ENCODE measurements around the gene MAJIN. TPM values are rescaled to one million over a fixed set of nuclear protein-coding genes. Genes with fewer than 3 reads are reported as not detected.

Gene MAJIN
- total RNA-seq, 1 donor from 2014 or later: not detected

DNA sequence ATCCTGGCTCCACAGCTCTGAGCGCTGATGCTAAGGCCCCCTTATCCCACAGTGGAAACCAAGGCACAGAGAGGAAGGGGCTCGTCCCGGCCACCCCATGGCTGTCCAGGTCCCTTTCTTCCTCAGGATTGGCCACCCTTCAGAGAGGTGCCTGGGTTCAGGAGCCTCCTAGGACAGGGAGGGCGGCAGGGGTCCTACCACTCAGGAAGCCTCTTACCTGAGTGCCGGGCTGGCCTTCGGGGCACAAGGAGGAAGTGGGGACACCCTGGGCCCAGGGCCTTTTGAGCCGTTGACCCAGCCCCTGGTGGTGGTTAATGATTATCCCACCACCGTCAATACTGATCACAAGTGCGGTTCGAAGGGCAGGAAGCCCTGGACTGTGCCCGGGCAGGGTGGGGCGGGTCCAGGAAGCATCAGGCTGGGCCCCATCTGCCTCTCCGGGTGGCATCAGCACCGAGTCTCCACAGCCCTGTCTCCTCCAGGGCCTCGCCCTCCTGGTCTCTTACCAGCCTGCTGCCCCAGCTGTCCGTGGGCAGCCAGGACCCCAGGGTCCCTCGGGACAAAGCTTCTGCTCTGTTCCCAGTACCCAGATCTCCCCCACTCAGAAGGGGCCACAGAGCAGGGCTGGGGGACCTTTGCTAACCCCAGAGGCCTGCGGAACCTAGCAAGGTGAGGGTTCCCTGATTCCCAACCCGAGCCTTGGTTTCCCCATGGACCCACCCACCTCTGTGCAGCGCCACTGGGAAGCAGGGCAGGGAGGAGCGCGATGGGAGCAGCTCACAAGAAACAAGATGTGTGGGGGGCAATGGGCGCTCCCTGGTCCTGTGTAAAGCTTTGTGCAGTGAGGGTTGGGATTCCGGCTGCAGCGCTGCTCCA lies 78.5 kb downstream of the MAJIN start:
- peak; percentile 88 for DNase-seq (ENCODE audit: low spot score)

DNA sequence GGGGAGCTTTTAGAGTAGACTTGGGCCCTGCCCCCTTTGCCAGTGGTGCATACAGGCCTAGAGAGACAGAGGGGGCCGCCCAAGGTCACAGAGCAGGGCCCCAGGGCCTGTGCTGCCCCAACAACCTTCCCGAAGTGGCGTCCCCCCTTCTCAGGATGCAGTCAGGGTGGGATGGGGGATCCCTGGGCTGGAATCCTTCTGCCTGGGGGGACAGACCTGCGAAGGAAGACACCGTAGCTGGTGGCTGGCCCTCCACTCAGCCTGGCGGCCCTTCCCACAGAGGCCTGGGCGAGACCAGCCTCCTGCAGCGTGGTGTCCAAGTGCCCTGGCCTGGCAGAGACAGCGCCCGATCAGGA lies 79.1 kb downstream of the MAJIN start:
- DNase-seq (ENCODE audit: low spot score): no peak

DNA sequence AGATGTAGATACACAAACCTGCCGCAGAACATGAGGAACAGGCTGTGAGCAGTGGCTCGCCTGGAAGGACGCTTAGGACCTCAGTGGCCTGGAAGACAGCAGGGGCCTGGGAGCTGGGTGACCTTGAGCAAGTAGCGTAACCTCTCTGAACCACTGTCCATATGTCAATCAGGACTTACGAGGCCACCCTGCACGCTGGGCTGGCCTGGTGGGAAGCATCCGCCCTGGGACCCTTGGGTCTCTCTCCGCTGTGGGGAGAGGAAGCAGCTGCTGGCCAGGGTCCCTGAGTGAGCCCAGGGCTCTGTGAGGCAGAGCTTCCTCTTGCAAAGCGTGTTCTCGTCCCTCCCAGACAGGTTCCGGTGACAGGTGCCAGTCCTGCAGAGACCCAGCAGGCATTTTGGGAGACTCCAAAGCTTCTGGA lies 79.5 kb downstream of the MAJIN start:
- no peak for DNase-seq (ENCODE audit: low spot score)

DNA sequence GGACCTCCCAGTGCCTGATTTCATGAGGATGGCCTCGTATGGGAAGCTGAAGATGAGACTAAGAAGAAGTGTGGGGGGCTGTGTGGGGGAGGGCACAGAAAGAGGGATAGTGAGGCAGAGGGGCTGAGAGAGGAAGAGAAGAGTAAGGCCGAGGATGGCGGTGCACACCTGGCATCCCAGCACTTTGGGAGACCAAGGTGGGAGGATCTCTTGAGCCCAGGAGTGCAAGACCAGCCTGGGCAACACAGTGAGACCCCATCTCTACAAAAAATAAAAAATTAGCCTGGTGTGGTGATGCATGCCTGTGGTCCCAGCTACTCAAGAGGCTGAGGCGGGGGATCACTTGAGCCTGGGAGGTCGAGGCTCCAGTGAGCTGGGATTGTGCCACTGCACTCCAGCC lies 80.0 kb downstream of the MAJIN start:
- DNase-seq (ENCODE audit: low spot score): no peak

DNA sequence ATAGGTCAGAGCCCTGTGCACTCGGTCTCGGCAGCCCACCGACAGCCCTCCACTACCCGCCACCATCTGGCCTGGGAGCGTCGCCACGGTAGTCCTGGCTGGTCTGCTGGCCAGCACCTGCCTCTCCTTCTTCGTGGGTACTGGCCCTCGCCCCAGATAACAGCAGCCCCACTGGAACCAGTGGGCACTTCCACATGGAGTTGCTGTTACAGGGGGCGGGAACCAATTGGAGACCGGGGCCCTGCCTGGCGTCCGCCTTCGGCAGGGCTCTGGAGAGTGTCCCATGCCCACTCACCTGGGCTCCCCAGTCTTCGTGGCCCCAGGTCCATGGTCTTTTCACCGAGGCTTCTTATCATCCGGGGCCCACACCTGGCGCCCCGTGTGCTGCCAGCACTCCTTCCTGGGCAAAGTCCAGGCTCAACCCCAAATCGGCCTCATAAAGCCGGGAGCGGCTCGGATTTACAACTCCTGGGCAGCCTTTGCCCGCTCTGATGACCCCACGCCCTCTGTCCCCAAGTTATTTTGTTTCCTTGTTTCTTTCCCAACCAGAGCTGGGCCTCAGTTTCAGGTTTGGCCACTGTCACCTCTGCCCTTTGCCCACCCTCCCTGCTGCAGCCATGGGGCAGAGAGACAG lies 80.6 kb downstream of the MAJIN start:
- DNase-seq (ENCODE audit: low spot score): no peak

DNA sequence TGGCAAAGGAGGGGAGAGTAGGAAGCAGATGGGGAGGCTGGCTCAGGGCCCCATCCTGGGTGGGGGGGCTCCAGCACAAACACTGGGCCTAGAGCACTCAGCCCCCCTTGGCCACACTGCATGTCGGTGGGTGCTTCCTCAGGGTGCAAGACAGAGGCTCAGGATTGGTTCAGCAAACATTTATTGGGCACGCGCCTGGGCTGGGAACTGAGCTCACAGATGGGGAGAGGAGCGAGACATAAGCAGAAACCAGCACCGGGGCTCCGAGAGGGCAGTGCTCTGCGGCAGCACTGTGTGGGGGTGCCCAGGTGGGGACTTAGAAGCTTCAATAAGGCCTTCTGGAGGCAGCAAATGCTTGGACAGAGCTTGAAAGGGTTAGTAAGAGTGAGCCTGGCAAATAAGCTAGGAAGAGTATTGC lies 81.4 kb downstream of the MAJIN start:
- DNase-seq (ENCODE audit: low spot score): no peak

DNA sequence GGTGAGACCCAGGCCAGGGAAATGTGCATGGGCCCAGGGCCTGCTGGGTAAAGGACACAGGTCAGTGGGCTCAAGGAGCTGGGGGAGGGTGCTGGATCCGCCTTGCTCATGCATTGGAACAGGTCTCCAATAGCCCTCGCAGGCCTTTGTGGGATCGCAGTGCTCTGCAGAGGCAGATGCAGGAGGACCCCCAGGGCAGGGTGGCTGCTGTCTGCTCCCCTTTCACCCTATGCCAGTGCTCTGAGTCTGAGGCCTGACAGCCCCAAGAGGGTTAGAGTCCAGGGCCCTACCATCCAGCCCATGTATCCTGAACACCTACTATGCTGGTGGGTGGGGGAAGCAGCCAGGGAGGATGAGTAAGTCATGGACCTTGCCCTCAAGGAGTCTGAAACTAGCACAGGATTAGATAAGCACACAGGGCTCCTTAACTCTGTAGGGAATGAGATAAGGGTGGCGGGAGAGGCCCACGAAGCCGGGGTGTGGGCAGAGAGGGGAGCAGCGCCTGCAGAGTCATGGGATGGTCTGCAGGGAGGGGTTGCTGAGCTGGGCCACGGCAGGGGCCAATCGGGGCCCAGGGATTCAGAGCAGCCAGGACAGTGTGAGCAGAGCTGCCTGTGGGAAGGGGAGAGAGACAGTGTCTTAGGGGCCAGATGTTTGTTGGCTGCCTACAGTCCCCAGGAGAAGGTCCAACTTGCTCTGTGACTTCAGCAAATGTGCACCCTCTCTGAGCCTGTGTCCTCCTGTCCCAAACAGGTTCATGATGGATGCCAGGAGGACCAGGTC lies 83.0 kb downstream of the MAJIN start:
- peak; percentile 77 for DNase-seq (ENCODE audit: low spot score)

DNA sequence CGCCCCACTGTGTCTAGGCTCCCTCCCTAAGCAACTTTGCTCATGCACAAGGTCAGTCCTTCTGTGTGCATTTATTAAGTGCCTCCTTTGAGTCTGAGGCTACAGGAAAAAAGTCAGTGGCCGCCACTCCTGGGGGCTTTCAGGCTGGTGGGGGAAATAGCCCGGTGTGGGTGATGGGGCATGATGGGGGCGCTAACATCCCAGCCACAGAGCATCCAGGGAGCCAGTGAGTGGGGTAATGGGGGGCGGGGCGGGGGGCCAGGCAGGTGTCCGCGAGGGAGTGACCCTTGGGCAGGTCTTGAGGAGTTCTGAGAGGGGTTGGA lies 83.5 kb downstream of the MAJIN start:
- DNase-seq (ENCODE audit: low spot score): no peak

Other genes with a start within 250 kb of the MAJIN start
- 8.1 TPM for gene NRXN2, start 248.9 kb downstream of the MAJIN start, total RNA-seq
- gene RASGRP2, start 228.0 kb downstream of the MAJIN start, total RNA-seq: 17.1 TPM
- 14.3 TPM for gene PYGM, start 212.1 kb downstream of the MAJIN start, total RNA-seq
- gene SF1, start 193.6 kb downstream of the MAJIN start, total RNA-seq: 263 TPM
- 23.1 TPM for gene MAP4K2, start 168.9 kb downstream of the MAJIN start, total RNA-seq
- 34.8 TPM for gene MEN1, start 161.6 kb downstream of the MAJIN start, total RNA-seq
- gene CDC42BPG, start 127.5 kb downstream of the MAJIN start, total RNA-seq: 37.1 TPM
- gene EHD1, start 93.5 kb downstream of the MAJIN start, total RNA-seq: 85.6 TPM
- 39.3 TPM for gene ATG2A, start 54.9 kb downstream of the MAJIN start, total RNA-seq
- gene PPP2R5B, start 47.4 kb downstream of the MAJIN start, total RNA-seq: 44.1 TPM
- 1.3 TPM for gene GPHA2, start 36.2 kb downstream of the MAJIN start, total RNA-seq
- 5.5 TPM for gene BATF2, start 24.9 kb upstream of the MAJIN start, total RNA-seq
- 103 TPM for gene ARL2, start 42.1 kb upstream of the MAJIN start, total RNA-seq
- gene SNX15, start 55.3 kb upstream of the MAJIN start, total RNA-seq: 39.4 TPM
- gene SAC3D1, start 69.1 kb upstream of the MAJIN start, total RNA-seq: 9.9 TPM
- 10.4 TPM for gene NAALADL1, start 86.4 kb upstream of the MAJIN start, total RNA-seq
- gene CDCA5, start 111.9 kb upstream of the MAJIN start, total RNA-seq: 2.1 TPM
- 44.4 TPM for gene ZFPL1, start 112.1 kb upstream of the MAJIN start, total RNA-seq
- 116 TPM for gene VPS51, start 124.1 kb upstream of the MAJIN start, total RNA-seq
- 184 TPM for gene TM7SF2, start 139.8 kb upstream of the MAJIN start, total RNA-seq
- 15.1 TPM for gene ZNHIT2, start 145.6 kb upstream of the MAJIN start, total RNA-seq
- 835 TPM for gene FAU, start 150.0 kb upstream of the MAJIN start, total RNA-seq
- 46.5 TPM for gene MRPL49, start 150.2 kb upstream of the MAJIN start, total RNA-seq
- 84.4 TPM for gene SYVN1, start 162.4 kb upstream of the MAJIN start, total RNA-seq
- gene SPDYC, start 198.1 kb upstream of the MAJIN start, total RNA-seq: not detected
- gene CAPN1, start 209.8 kb upstream of the MAJIN start, total RNA-seq: 287 TPM